ENCODE data around the gene SERPINI1. TPM values are rescaled to one million over a fixed set of nuclear protein-coding genes. Genes with fewer than 3 reads are reported as not detected.
"Not testable (repeated sequence)": the region's sequence is repeated elsewhere in the genome, so short reads cannot be mapped to it uniquely, and the experiment has no call there.

Gene SERPINI1
- total RNA-seq, 1 donor from 2014 or later: 10.5 TPM

- intact Hi-C loops (cut with DNase I): no loop called here
Measured at GRCh38 chr3:167776066-167776685, 40.7 kb downstream of the SERPINI1 start.

GRCh38 chr3:167777356-167777755, 41.8 kb downstream of the SERPINI1 start:
- no peak for DNase-seq (ENCODE audit: low spot score)
- intact Hi-C loops (cut with DNase I): no loop called here

More at GRCh38 chr3:167776066-167776685, 40.7 kb downstream of the SERPINI1 start:
- DNase-seq (ENCODE audit: low spot score): no peak

GRCh38 chr3:167780214-167780883, 44.8 kb downstream of the SERPINI1 start:
- DNase-seq (ENCODE audit: low spot score): no peak
- intact Hi-C loops (cut with DNase I): no loop called here

GRCh38 chr3:167783781-167784180, 48.3 kb downstream of the SERPINI1 start:
- no peak for DNase-seq (ENCODE audit: low spot score)
- intact Hi-C loops (cut with DNase I): no loop called here

- DNase-seq (ENCODE audit: low spot score): no peak
- intact Hi-C loops (cut with DNase I): loop anchor here (5.0 kb wide), 1 partner anchor 43 kb away; no protein-coding TSS in a partner anchor
Measured at GRCh38 chr3:167785790-167786189, 50.3 kb downstream of the SERPINI1 start.

- DNase-seq (ENCODE audit: low spot score): no peak
Measured at GRCh38 chr3:167787440-167787839, 51.9 kb downstream of the SERPINI1 start.

GRCh38 chr3:167798443-167798842, 62.9 kb downstream of the SERPINI1 start:
- intact Hi-C loops (cut with DNase I): no loop called here
- DNase-seq (ENCODE audit: low spot score): no peak

More at GRCh38 chr3:167787440-167787839, 51.9 kb downstream of the SERPINI1 start:
- intact Hi-C loops (cut with DNase I): loop anchor here (5.0 kb wide), 1 partner anchor 45 kb away; no protein-coding TSS in a partner anchor

GRCh38 chr3:167808910-167809309, 73.4 kb downstream of the SERPINI1 start:
- DNase-seq (ENCODE audit: low spot score): no peak
- intact Hi-C loops (cut with DNase I): no loop called here

GRCh38 chr3:167810236-167810635, 74.7 kb downstream of the SERPINI1 start:
- intact Hi-C loops (cut with DNase I): no loop called here

GRCh38 chr3:167811031-167811430, 75.5 kb downstream of the SERPINI1 start:
- intact Hi-C loops (cut with DNase I): no loop called here
- no peak for DNase-seq (ENCODE audit: low spot score)

More at GRCh38 chr3:167810236-167810635, 74.7 kb downstream of the SERPINI1 start:
- DNase-seq (ENCODE audit: low spot score): no peak

GRCh38 chr3:167813169-167814123, 77.9 kb downstream of the SERPINI1 start:
- no peak for DNase-seq (ENCODE audit: low spot score)
- intact Hi-C loops (cut with DNase I): loop anchor here (1.0 kb wide), 2 partner anchors 51 to 78 kb away; partner anchors contain the start of gene SERPINI1

- DNase-seq (ENCODE audit: low spot score): no peak
- intact Hi-C loops (cut with DNase I): loop anchor here (1.0 kb wide), 1 partner anchor 50 kb away; no protein-coding TSS in a partner anchor
Measured at GRCh38 chr3:167814441-167814951, 79.0 kb downstream of the SERPINI1 start.

GRCh38 chr3:167816953-167817352, 81.4 kb downstream of the SERPINI1 start:
- no peak for DNase-seq (ENCODE audit: low spot score)
- intact Hi-C loops (cut with DNase I): no loop called here

- intact Hi-C loops (cut with DNase I): no loop called here
- no peak for DNase-seq (ENCODE audit: low spot score)
Measured at GRCh38 chr3:167820102-167820865, 84.8 kb downstream of the SERPINI1 start.

GRCh38 chr3:167821248-167821805, 85.8 kb downstream of the SERPINI1 start:
- intact Hi-C loops (cut with DNase I): no loop called here
- DNase-seq (ENCODE audit: low spot score): no peak

- no peak for DNase-seq (ENCODE audit: low spot score)
- intact Hi-C loops (cut with DNase I): no loop called here
Measured at GRCh38 chr3:167823738-167824137, 88.2 kb downstream of the SERPINI1 start.

GRCh38 chr3:167827588-167827987, 92.1 kb downstream of the SERPINI1 start:
- intact Hi-C loops (cut with DNase I); DNase-seq (ENCODE audit: low spot score): not testable (repeated sequence)

GRCh38 chr3:167829071-167829470, 93.5 kb downstream of the SERPINI1 start:
- no peak for DNase-seq (ENCODE audit: low spot score)
- intact Hi-C loops (cut with DNase I): no loop called here

- intact Hi-C loops (cut with DNase I): no loop called here
- DNase-seq (ENCODE audit: low spot score): no peak
Measured at GRCh38 chr3:167830007-167830406, 94.5 kb downstream of the SERPINI1 start.

Data from cardiac septum (tissue), 1 donor.